Measurements from ENCODE around the gene CCNK.

- TF ChIP-seq EP300 (IDR thresholded peaks at IDR 0.05) (no peak), CTCF (IDR thresholded peaks at IDR 0.05) (peak; percentile 68 to 94), POLR2A (IDR thresholded peaks at IDR 0.05) (no peak)
These were observed 37.5 kb downstream of the CCNK start for GRCh38 chr14:99518441-99519346.

All from suprapubic skin (tissue), 3 donors.